HG03159 (cell line): ENCODE results near the gene GK.
"Not testable (repeated sequence)": the region's sequence is repeated elsewhere in the genome, so short reads cannot be mapped to it uniquely, and the experiment has no call there.

Source experiments
- ATAC-seq: cut with Tn5 transposase; IDR thresholded peaks from one replicate; pipeline ENCODE4 v1.9.1; 2021; ENCODE audit warnings: mild to moderate bottlenecking, moderate library complexity; ENCODE audit not compliant: unreplicated experiment

Gene GK

DNA sequence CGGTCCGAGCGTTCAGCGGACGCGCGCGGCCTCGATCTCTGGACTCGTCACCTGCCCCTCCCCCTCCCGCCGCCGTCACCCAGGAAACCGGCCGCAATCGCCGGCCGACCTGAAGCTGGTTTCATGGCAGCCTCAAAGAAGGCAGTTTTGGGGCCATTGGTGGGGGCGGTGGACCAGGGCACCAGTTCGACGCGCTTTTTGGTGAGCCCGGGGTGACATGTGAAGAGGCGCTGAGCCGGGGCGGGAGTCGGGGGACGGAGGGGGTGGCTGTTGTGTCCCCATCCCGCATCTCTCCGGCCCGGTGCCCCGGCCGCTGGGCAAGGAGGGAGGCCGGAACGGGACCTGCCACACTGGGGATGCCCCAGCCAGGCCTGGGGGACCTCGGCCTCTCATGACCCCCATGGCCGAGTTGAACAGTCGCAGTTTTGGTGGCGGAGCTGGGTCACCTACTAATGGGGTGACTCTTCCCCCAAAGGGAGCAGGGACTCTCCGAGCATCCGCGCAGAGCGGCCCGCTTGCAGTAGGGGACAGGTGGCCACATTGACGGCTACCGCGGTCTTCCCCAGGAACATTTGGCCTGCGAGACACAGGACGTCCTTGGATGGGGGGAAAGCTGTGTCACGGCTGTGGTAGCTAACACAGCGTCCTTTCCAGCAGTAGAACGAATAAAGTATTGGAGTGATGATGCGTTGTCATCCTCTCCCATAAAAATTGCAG lies at the start of gene GK:
TSS of gene GK (plus strand) at position 9 of the 717 bp plus-strand sequence. CDS start at position 124, 115 bp downstream.
- ATAC-seq: peak; percentile 4

DNA sequence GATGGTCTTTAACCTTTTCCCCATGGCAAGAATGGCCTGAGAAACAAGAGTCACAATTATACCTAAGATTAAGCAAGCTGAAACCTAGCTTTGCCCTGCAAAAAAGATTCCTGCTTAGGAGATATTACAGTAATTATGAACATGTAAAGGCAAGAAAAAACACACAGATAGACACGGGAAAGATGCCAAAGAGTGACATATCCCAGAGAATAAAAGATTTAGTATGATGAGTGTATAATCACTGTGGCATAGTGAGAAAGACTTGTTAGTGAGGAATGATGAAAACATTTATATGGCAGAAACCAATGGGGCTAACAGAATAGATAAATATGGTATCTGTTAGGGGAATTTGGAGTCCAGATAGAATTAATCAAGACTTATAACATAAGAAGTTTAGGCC lies 46.1 kb upstream of the GK start:
- no peak for ATAC-seq

DNA sequence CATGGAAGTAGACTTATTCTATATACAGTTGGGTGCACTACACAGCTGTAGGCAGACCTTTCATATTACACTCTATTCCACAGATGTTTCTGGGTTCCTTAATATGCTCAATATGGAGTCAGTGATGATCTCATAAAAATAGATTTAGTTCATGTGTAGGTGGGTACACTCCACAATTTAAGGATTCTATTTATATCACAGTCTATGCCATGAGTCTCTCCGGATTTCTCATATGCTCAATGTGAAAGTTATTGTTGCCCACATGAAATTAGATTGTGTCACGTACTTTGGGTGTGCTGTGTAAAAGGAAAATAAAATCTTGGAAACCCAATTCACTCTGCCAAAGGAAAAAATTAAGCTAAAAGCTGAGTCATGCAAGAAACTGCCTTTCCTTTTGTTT lies 43.2 kb upstream of the GK start:
- no peak for ATAC-seq

DNA sequence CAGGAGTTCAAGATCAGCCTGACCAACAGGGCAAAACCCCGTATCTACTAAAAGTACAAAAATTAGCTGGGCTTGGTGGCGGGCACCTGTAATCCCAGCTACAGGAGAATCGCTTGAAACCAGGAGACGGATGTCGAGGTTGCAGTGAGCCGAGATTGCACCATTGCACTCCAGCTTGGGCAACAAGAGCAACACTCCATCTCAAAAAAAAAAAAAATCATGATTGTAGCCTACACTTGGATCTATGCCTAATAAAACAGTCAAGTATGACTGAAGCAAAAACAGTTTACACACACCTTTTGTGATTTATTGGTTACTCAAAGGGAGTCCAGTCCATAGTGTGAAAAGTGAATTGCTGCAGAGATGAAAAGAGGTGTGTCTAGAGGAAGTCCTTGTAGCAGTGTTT lies 41.0 kb upstream of the GK start:
- no peak for ATAC-seq

DNA sequence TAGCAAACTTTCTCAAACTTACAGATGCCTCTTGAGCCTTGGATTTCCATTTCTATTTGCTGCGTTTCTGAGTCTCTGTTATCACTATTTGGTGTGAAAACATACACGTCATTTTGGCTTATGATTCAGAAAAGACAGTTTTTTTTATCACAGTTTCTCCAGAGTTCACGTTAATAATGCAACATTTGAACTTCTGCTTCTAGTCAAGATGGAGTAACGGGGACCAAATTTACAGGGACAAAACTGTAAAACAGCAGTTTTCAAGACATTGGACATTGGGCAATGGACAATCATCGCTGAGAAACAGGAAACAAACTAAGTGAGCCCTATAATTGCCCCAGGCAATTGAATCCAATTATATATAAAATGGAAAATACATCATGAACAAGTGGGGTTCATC lies 39.5 kb upstream of the GK start:
- ATAC-seq: no peak

DNA sequence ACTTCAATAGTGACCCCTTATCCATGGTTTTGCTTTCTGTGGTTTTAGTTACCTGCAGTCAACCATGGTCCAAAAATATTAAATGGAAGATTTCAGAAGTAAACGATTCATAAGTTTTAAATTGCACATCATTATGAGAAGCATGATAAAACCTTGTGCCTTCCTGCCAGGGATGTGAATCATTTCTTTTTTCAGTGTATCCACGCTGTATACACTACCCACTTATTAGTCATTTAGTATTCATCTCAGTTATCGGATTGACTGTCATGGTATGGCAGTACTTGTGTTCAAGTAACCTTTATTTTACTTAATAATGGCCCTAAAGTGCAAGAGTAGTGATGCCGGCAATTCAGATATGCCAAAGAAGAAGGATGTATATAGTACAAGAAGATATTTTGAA lies 38.0 kb upstream of the GK start:
- peak; percentile 61 for ATAC-seq

DNA sequence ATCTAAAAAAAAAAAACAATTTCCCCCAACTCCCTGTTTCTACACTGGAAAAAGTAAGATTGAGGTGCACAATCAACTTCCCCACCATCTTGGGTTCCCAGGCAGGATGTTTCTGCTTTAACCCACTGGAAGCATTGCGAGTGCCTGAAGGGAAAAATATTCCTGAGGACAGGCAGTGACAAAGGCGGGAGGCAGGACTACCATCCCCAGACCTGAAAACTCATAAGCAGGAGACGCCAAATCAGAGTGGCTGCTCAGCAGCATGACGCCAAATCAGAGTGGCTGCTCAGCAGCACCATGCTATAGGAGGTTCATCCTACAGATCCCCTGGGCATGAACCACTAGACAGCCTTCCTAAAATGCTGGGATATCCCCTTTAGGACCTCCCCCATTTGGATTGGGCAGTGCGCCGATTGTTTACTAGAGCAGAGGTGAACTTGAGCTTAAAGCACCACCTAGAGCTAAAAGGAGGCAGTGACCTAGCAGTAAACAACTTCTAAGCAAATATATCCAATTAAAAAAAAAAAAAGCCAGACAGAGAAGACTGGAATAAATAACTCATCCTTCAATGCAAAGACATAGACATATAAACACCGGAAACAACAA lies 35.0 kb upstream of the GK start:
- ATAC-seq: no peak

DNA sequence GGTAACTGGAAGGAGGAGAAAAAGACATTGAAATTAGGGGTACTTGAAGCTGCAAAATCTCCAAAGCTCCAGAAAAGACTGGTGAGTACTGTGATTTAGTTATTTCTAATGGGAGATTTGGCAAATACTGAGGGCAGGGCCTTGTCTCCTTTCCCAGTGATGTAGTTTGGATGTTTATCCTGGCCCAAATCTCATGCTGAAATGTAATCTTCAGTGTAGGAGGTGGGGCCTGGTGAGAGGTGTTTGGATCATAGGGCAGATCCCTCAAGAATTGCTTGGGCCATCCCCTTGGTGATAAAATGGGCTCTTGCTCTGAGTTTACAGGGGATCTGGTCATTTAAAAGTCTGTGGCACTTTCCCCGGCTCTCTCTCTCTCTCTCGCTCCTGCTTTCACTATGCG lies 33.1 kb upstream of the GK start:
- ATAC-seq: no peak

DNA sequence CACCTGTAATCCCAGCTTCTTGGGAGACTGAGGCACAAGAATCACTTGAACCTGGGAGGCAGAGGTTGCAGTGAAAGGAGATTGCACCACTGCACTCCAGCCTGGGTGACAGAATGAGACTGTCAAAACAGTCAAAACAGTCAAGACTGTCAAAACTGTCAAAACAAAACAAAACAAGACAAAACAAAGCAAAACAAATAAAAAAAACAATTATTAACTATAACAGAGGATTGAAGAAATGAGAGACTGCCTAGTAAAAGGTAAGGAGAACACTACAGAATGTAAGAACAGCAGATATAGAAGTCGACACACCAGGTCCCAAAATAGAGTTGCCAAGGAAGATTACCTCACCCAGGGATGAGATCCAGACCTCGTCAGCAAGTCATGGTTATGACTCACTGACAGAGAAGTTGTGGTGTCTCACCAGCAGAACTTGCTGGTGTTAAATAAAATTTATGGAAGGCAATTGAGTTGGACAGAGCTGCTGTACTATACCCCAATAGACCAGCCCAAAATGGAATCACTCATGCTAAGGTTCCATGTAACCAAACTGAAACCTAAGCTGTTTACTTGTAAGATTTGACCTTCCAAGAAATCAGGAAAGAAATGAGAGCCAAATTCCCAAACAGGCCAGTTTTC lies 32.1 kb upstream of the GK start:
- no peak for ATAC-seq

DNA sequence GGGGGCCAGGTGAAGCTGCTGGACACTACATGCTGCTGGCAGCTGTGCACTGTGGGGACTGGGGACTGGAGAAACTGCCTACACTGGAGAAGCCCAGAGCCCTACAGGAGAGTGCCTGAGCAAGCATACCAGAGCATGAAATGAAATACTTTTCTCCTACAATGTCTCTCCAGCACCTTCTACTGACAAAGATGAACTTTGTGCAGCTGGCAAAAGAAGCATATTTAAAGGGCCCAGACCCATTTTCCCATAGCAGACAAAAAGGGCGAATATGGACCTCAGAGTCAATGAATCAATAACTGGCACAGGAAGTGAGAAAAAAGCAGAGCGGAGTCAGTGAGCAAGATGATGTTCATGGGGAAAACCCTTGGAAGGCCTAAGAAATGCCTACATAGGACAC lies 30.9 kb upstream of the GK start:
- ATAC-seq: no peak

DNA sequence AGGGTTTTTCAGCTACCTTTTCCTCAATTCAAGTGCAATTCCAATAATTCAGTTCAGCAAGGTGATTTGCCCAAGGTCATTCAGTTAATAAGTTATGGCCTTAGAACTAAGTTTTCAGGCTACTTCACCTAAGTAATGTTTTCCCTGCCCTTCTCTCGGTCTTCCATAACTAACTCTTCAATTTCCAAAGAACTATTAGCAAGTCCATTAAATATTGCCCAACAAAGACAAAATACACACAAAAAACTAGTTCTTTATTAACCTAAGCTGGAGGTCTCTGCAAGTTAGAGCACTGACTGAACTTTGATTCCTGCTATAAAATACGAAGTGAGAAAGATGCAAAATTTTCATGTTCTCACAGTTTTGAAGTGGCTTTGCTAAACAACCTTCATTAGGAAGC lies 26.8 kb upstream of the GK start:
- no peak for ATAC-seq

DNA sequence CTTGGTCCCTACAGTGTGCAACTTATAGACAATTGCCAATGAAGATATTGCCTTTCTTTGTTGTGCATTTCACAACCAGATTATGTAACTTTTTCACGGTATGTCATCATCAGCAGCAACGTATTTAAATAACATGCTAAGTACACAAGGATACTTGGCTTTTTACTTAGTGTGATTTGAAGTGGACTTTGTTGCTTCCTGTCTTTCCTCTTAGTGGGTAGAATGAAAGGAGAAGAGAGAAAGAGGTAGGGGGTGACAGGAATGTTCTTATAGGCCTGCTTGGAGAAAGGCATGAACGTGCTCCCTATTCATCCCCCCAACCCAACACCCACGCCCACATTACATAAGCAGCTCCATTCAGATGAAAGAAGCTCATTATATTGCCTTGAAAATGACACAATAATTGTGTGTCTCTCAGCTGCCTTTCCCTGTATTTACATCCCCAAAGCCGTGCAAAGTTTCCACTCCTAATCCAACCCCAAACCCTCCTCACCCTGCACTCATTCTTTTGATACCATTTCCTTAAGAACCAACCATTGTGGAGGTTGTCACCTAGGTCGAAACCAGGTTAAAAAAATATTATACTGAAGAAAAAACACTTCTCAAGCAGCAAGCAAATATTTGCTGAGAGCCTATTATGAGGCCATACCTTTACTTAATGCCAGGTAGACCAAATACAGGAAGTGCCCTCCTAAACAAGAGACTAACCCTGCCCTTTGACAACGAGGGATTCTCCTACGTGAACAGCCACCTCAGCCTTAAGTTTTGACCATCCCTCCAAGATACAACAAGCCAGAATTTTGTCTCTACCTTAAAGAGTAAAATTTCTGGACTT lies 25.2 kb upstream of the GK start:
- no peak for ATAC-seq

DNA sequence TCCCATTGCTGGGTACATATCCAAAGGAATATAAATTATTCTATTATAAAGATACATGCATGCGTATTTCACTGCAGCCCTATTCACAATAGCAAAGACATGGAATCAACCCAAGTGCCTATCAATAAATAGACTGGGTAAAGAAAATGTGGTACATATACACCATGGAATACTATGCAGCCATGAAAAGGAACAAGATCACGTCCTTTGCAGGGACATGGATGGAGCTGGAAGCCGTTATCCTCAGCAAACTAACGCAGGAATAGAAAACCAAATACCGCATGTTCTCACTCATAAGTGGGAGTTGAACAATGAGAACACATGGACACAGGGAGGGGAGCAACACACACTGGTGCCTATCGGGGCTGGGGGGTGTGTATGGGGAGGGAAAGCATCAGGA lies 19.2 kb upstream of the GK start:
- not testable (repeated sequence) for ATAC-seq

DNA sequence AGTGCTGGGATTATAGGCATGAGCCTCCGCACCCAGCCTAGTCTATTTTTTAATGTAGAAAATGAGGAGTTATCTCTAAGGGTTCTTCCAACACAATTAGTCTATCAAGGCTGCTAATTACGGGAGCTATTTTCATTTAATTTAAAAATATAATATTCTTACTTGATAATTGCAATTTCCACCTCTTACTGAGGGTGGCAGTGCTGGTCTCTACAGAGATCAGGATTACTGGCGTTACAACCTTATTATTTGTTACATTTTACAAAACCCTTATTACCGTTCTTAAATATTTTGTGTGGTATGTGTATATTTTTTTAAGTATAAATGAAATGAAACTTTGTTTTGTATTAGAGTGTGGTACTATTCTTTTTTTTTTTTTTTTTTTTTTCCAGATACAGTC lies 17.6 kb upstream of the GK start:
- ATAC-seq: no peak

DNA sequence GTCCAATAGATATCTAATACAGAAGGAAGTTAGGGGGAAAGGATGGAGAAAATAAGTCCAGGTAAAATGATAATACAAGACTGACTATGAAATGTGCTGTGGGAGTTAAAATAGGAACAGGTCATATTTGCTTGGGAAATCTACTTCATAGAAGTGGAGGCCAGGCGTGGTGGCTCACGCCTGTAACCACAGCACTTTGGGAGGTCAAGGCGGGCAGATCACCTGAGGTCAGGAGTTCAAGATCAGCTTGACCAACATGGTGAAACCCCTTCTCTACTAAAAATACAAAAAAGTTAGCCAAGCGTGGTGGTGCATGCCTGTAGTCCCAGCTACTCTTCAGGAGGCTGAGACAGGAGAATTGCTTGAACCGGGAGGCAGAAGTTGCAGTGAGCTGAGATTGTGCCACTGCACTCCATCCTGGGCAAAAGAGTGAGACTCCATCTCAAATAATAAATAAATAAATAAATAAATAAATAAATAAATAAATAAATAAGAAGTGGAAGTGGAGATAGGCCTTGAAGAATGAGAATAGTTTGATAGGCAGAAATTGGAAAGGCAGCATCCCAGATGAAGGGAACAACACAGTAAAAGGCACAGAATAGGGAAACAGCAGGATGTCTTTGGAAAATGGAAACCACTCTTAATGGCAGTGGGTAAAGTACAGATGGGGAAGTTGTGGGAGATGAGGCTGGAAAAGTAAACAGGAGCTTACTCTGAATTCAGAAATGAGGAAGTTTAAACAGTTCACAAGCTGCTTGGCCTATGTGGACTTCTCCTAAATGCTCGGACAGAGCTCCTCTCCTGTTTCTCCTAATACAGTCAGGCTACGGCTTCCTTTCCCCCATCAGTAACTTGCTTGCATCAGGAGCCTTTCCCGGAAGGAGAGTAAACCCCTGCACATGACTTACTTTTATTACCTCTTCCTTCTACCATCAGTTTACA lies 15.1 kb upstream of the GK start:
- ATAC-seq: no peak

DNA sequence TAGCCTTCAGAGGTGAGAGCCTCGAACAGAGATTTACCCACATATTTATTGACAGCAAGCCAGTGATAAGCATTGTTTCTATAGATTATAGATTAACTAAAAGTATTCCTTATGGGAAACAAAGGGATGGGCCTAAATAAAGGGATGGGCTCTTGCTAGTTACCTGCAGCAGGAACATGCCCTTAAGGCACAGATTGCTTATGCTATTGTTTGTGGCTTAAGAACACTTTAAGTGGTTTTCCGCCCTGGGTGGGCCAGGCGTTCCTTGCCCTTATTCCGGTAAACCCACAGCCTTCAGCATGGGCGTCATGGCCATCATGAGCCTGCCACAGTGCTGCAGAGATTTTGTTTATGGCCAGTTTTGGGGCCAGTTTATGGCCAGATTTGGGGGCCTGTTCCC lies 13.5 kb upstream of the GK start:
- ATAC-seq: not testable (repeated sequence)

DNA sequence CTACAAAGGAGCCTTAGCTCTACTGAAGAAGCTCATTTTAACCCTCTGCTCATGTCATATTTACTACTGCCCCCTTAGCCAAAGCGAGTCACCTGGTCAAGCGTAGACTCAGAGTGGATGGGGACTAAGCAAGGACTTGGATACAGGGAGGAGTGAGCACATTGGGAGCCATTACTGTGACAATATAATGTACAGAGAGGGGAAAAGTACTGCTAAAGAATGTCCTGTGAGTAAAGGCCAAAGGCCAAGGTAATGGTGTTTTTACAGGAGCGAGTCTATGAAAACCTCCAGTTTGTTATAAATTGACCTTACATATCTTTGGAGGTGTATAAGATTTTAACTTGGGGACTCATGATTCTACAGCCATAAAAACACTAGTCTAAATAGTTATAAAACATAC lies 10.6 kb upstream of the GK start:
- ATAC-seq: no peak

DNA sequence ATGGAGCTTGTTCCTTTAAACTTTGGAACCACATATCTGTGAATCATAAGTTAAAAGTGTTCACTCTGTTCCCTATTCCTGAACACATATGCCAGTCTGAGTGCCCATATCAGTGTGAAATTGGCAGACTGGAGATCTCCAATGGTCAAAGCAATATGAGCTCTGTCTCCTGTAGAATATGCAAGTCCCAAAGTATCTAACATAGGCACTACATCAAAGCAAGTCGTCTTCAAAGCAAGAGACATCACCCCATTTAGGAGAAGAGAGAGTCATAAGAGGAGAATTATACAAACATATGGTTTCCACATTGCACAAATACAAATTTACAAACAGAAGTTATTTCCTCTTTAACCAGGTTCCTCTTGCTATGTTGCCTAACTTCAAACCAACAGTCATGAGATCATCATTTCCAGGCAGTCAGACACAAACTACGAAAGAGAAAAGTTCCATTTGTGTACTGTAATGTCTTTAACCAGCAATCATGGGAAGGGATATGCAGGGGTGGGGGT lies 9.9 kb upstream of the GK start:
- ATAC-seq: no peak

DNA sequence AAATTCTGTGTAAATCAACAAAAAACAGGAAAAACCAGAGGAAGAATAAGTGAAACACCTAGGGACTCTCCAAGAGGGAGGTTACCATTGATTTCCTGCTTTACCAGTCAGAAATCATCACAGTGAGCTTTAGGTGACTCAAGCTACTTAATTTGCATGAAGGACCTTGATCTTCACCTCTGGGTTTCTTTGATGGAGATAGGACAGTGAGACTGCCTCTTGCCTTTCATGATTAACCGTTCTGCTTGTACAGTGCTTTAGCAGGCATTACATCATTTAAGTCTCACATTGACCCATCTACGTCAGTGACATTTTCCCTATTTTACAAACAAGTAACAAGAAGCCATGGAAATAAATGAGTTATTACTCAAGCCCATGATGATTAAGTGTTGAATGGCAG lies 3.4 kb upstream of the GK start:
- ATAC-seq: no peak
